DMS79 (cell line): Measurements from ENCODE around the gene DDX31.
A peak's percentile ranks its signal among the peaks of the same experiment; 100 is the strongest.
"Not testable (repeated sequence)": the region's sequence is repeated elsewhere in the genome, so short reads cannot be mapped to it uniquely, and the experiment has no call there.

Source experiments
- DNase-seq: peaks from one replicate; lab custom pipeline; 2025; lab: John Stamatoyannopoulos, UW

Gene DDX31

GRCh38 chr9:132577119-132577518, 92.7 kb downstream of the DDX31 start:
- DNase-seq, result no peak

- DNase-seq, result no peak
These were observed 94.0 kb downstream of the DDX31 start for GRCh38 chr9:132575811-132576210.

DNA sequence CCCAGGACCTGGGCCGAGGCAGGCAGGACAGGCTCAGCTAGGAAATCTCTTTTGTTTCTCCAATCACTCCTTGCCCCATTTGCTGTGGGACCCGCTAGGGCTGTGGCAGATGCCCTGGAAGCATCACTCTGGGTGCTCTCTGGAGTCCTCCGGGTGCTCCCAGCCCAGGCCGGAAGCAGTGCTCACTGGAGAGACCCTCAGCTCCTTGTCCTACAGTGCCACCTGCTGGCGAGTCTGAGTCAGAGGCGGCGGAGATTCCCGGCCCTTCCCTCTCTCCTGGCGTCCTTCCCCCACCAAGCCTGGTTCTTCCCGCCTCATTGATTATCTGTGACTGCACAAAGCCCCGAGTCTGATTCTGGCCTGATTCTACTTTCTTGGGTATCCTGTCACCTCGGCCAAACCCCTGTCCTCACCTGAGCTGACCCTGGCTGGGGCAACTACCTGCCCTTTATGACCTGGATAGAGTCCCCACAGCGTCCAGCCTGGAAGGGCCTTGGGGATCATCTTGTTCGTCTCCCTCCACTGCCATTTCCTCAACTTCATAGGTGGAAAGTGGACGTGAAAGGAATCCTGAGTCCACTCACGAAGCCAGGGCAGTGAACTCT, 94.7 kb downstream of the DDX31 start:
- DNase-seq, result peak; percentile 49

DNA sequence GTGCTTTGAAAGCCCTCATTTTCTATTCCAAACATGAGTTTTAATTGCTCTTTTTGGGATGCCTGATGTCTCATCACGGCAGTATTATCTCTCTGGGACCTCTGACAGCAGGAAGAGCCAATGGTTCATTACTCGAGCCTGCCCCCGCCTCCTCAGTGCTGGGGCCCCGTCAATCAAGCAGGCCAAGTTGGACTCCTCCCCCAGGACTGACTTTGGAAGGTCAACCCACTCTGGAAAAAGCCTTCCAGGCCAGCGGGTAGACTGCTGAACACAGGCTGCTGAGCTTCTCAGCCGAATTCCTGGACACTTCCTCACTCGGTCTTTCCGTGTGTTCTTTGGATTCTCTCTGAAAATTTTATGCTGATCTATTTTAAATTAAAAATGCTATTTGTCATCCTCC, 96.9 kb downstream of the DDX31 start:
- DNase-seq, result no peak

DNA sequence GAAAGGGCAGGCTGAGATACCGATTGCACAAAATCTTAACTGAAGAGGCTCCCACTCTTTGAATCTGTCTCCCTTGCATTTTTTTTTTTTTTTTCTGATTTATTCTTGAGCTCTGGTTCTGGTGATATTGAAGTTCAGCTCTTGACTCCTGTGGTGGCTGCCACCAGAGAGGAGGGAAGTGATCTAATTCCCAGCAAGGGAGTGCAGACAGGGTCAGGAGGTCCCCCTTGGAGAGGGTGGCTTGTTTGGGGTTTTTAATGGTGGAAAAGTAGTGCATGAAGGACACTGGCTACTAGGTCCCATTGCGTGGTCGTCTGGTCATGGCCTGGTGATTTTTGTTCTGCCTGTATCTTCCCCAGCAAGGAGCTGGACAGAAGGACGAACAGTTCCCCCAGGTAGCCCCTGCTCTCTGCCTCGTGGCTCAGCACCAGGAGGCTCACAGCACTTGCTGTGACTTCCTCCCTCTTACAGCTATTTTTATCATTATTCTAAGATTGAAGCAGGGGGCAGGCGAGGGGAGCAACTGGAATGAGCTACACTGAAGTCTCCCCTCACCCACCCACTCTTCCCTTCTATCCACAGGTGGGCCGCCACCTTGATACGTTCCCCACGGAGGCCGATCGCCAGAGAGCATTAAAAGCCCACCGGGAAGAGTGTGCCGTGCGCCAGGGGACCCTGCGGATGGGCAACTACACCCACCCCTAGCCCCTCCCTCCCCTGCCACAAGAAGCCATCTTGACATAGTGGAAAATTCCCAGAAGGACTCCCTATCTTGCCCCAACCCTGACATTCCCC, 97.8 kb downstream of the DDX31 start:
- DNase-seq, result no peak

- DNase-seq, result not testable (repeated sequence)
These were observed 101.0 kb downstream of the DDX31 start for GRCh38 chr9:132568787-132569186.

GRCh38 chr9:132564526-132564925, 105.3 kb downstream of the DDX31 start:
- DNase-seq, result no peak

DNA sequence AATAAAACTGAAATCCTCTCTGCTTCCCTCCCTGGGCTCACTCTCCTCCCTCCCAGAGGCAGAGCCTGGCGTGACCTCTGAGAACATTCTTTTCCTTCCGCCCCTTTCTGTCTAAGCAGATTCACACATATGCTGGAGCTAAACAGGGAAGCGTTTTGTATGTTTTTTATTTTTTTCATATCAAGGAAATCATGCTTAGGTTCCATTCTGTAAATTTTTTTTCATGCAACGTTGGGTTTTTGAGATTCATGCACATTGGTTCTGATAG, 107.5 kb downstream of the DDX31 start:
- DNase-seq, result no peak

DNA sequence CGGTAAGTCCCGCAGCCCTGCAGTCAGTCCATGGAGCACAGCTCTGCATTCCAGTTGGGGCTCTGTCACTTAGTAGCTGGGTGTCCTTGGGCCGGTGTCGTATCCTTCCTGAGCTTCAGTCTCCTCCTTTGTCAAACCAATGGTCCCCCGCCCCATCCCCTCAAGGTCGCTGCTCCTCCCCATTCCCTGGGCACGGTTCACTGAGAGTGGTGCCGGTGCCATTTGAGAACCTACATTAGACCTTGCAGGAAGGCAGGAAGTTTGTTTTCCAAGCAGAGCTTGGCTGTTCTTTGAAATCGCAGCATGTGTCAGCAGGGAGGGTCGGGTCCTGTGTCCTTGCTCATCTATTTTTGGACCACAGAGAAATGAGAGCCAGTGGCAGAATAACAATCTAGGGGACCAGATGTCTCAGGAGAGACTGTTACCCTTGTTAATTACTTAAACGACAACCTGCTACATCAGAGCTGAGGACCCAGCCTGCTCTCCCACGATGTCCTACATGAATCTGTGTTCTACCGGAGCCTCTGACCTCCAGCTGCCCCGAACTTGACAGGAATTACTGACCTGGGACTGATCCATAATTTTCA, 109.1 kb downstream of the DDX31 start:
- no peak for DNase-seq

DNA sequence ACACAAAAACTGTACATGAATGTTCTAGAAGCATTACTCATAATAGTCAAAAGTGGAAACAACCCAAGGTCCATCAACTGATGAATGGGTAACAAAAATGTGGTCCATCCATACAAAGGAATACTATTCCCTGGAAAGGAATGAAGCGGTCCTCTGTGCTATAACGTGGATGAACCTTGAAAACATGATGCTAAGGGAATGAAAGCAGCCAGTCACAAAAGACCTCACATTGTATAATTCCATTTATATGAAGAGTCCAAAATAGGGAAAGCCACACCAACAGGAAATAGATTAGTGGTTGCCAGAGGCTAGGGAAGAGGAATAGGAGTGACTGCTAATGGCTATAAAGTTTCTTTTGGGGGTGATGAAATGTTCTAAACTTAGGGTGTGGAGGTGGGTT, 110.1 kb downstream of the DDX31 start:
- no peak for DNase-seq

GRCh38 chr9:132557159-132557558, 112.6 kb downstream of the DDX31 start:
- DNase-seq, result no peak

DNA sequence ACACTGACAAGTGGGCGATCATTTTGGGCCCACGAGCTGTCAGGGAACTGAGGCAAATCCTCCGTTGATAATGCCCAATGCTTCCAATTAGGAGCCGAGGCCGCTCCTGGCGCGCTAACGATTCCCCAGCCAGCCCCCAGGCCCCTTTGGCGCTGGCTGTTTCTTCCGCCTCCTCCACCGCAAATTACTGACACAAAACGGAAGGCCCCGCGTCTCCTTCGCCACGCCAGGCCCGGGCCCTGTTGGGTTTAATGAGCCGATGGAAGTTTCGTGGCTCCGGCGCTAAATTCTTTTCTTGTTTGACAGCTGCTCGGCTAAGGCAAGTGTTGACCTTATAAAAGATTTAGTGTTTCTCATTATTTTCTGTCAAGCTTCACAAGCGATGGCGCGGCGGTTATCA, 113.1 kb downstream of the DDX31 start:
- no peak for DNase-seq

- DNase-seq, result no peak
These were observed 113.5 kb downstream of the DDX31 start for GRCh38 chr9:132556235-132556634.

- no peak for DNase-seq
These were observed 114.3 kb downstream of the DDX31 start for GRCh38 chr9:132555528-132555927.

GRCh38 chr9:132554755-132555154, 115.0 kb downstream of the DDX31 start:
- DNase-seq, result no peak

DNA sequence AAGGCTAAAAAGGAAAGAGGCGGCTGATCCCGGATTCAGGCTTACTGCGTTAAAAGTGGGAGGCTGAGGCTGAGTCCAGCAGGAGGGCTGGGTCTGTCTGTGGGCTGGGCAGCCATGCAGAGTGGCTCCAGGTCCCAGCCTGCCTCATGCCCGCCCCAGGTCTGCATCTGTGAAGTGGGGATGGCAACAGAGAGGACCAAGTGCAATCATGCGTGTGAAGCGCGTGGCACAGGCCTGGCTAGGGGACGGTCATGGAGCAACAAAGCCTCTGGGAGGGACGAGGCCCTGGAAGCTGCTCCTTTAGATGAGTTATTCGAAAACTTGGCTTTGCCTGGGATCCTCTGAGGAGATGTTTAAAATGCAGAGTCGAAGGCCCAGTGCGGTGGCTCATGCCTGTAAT, 117.7 kb downstream of the DDX31 start:
- DNase-seq, result no peak

DNA sequence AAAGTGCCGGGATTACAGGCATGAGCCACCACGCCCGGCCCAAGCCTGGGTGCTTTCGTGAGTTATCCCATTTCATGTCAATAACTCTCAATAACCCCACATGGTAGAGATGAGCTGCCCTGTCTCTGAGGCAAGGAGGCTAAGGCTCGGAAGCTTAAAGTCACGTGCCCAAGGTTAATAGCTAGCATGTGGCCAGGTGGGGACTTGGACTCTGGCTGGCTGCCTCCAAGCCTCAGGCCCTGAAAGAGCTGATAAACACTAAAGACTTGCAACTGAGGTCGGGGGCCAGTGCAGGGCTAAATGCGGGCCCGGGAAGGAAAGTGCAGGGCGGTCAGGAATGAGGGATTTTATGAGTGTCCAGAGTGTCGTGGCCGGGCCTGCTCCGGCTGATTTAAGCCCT, 118.2 kb downstream of the DDX31 start:
- no peak for DNase-seq

- no peak for DNase-seq
These were observed 120.8 kb downstream of the DDX31 start for GRCh38 chr9:132548751-132549640.

- no peak for DNase-seq
These were observed 121.6 kb downstream of the DDX31 start for GRCh38 chr9:132547976-132548730.

DNA sequence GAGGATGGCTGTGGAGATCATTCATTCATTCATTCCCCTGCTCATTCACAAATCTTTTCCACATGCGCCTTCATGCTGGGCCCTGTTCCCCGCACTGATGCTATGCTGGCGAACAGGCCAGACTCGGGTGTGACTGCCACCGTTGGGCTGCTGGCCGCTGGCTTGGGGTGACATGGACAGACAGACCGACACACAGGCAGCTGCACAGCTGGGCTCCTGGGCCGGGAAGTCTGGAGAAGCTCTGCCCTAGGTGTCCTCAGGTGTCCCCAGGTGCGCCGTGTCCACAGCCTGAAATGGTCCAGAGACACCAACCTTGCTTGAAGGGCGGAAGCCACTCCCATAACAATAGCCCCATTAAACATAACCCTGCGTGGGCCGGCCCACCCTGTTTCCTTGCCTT, 122.3 kb downstream of the DDX31 start:
- DNase-seq, result no peak

- no peak for DNase-seq
These were observed 122.7 kb downstream of the DDX31 start for GRCh38 chr9:132547052-132547431.
